OCI-LY7 (cell line): ENCODE results near the gene RBM42. TPM values are rescaled to one million over a fixed set of nuclear protein-coding genes. Genes with fewer than 3 reads are reported as not detected.
A peak's percentile ranks its signal among the peaks of the same experiment; 100 is the strongest.

Experiments
- BruUV-seq: library from RNA; stranded (reverse); fragments of 400-500 nt; replicated peaks from 2 replicates; lab custom pipeline; 2021; lab: Mats Ljungman, UMichigan
- CTCF ChIA-PET: fragments of 300-600 bp; sonication (Branson Sonifier 250); formaldehyde crosslinking; loops from one replicate; lab custom pipeline; 2022; ENCODE audit warnings: antibody characterized with exemption; ENCODE audit not compliant: unreplicated experiment; lab: Charles Lee
- POLR2A ChIA-PET: fragments of 300-600 bp; sonication (Branson Sonifier 250); formaldehyde crosslinking; loops from one replicate; lab custom pipeline; 2022; ENCODE audit warnings: antibody characterized with exemption; lab: Charles Lee
- DNase-seq: peaks from one replicate; pipeline ENCODE4 v3.0.0-alpha.2; 2015; ENCODE audit warnings: low spot score
- H2AFZ ChIP-seq: fragments of 200-600 bp; sonication (generic), shearing (Covaris generic); 2 replicates; pipeline ENCODE4 v1.6.1; 2014; ENCODE audit warnings: mild to moderate bottlenecking, antibody characterized with exemption, low read length, moderate library complexity
- H3K27ac ChIP-seq: fragments of 200-600 bp; sonication (generic); 2 replicates; pipeline ENCODE4 v1.5.1; 2014; ENCODE audit warnings: mixed run types, low read depth, mild to moderate bottlenecking, moderate library complexity, low read length, inconsistent platforms; ENCODE audit not compliant: poor library complexity, severe bottlenecking
- H3K36me3 ChIP-seq: fragments of 200-600 bp; sonication (generic); 2 replicates; pipeline ENCODE4 v1.6.1; 2014; ENCODE audit warnings: mild to moderate bottlenecking, antibody characterized with exemption, low read length, moderate library complexity, mixed read lengths; ENCODE audit not compliant: insufficient read depth
- H3K4me1 ChIP-seq: fragments of 200-600 bp; sonication (generic); 2 replicates; pipeline ENCODE4 v1.5.1; 2014; ENCODE audit warnings: mild to moderate bottlenecking, low read length; ENCODE audit not compliant: insufficient read depth, poor library complexity, severe bottlenecking
- H3K4me2 ChIP-seq: fragments of 200-600 bp; sonication (generic); 2 replicates; pipeline ENCODE4 v1.6.1; 2014; ENCODE audit warnings: mild to moderate bottlenecking, low read length
- H3K4me3 ChIP-seq: fragments of 200-600 bp; sonication (generic); 2 replicates; pipeline ENCODE4 v1.5.1; 2014; ENCODE audit warnings: mild to moderate bottlenecking, low read depth, low read length; ENCODE audit not compliant: poor library complexity, severe bottlenecking
- H3K79me2 ChIP-seq: fragments of 200-600 bp; sonication (generic); 2 replicates; pipeline ENCODE4 v1.6.1; 2016; ENCODE audit warnings: low read depth, mild to moderate bottlenecking, low read length, moderate library complexity, mixed read lengths; ENCODE audit not compliant: insufficient read depth
- H3K9me2 ChIP-seq: fragments of 200-600 bp; sonication (generic); 2 replicates; pipeline ENCODE4 v1.6.1; 2016; ENCODE audit warnings: mild to moderate bottlenecking, low read length, mixed read lengths; ENCODE audit not compliant: insufficient read depth
- H3K9me3 ChIP-seq: fragments of 200-600 bp; sonication (generic); 2 replicates; pipeline ENCODE4 v1.6.1; 2014; ENCODE audit warnings: mild to moderate bottlenecking, mixed run types, low read length, mixed read lengths
- H4K20me1 ChIP-seq: fragments of 200-600 bp; sonication (generic); 2 replicates; pipeline ENCODE4 v1.6.1; 2014; ENCODE audit warnings: mild to moderate bottlenecking, antibody characterized with exemption, low read length, moderate library complexity, mixed read lengths; ENCODE audit not compliant: insufficient read depth
- EZH2phosphoT487 ChIP-seq: fragments of 200-600 bp; sonication (generic); IDR thresholded peaks from 2 replicates; pipeline ENCODE4 v1.6.1; 2018; ENCODE audit warnings: low read depth, borderline replicate concordance, mild to moderate bottlenecking, mixed run types, antibody characterized with exemption, low read length, moderate library complexity, mixed read lengths
- intact Hi-C: fragments of 100-400 bp; cut with micrococcal nuclease; formaldehyde crosslinking; loops from one replicate; pipeline ENCODE4 v1.10.0; 2022; ENCODE audit not compliant: unreplicated experiment
- total RNA-seq, 2 experiments: library from RNA; depleted of rRNA in 1 of 2; stranded (reverse); fragments of >200 nt in 1 of 2; shearing (Covaris generic) in 1 of 2; gene quantifications; 2 replicates each; pipeline ENCODE4 v1.2.3, GENCODE V29; 2014 to 2022
- TF ChIP-seq, protein P1 (sequence below): fragments of 200-600 bp; sonication (generic); conservative IDR thresholded peaks from 2 replicates; pipeline ENCODE4 v1.5.1; 2014; ENCODE audit warnings: mild to moderate bottlenecking, antibody characterized with exemption, low read length, moderate library complexity, mixed read lengths

The RBM42 gene
- total RNA-seq, 2 experiments from 2014 or later: 62.0 to 115 TPM

GRCh38 chr19:35613574-35613973 is 15.3 kb upstream of the RBM42 start:
- ChIA-PET CTCF (no interaction called here), POLR2A (interaction anchor here (0.6 to 1.5 kb wide), 4 partner anchors 11 to 241 kb away, joined by 3 to 4 read pairs (median 3); no protein-coding TSS in a partner anchor)
- Histone ChIP-seq H3K36me3 (peaks cover 24% of the 10 kb centered on the region; the same call in 1 of the 2 replicates), H3K79me2 (peaks cover 8% of the 10 kb centered on the region), H3K4me3 (peak overlapping the region; percentile 82), H3K27ac (no peak overlapping the region), H3K9me3 (no peaks in the 10 kb centered on the region; the same call in 1 of the 2 replicates), H3K4me2 (peak overlapping the region; percentile 88), H4K20me1 (no peaks in the 10 kb centered on the region), H3K9me2 (no peaks in the 10 kb centered on the region), H2AFZ (no peak overlapping the region), H3K4me1 (peaks cover 31% of the 10 kb centered on the region)
- BruUV-seq: TSS peak; percentile 82
- intact Hi-C loops: loop anchor here (2.0 kb wide), 1 partner anchor 15 kb away; the partner anchor contains the start of gene RBM42
- no peak for DNase-seq
- TF ChIP-seq EZH2phosphoT487: no peak
- TF ChIP-seq, protein P1, sequence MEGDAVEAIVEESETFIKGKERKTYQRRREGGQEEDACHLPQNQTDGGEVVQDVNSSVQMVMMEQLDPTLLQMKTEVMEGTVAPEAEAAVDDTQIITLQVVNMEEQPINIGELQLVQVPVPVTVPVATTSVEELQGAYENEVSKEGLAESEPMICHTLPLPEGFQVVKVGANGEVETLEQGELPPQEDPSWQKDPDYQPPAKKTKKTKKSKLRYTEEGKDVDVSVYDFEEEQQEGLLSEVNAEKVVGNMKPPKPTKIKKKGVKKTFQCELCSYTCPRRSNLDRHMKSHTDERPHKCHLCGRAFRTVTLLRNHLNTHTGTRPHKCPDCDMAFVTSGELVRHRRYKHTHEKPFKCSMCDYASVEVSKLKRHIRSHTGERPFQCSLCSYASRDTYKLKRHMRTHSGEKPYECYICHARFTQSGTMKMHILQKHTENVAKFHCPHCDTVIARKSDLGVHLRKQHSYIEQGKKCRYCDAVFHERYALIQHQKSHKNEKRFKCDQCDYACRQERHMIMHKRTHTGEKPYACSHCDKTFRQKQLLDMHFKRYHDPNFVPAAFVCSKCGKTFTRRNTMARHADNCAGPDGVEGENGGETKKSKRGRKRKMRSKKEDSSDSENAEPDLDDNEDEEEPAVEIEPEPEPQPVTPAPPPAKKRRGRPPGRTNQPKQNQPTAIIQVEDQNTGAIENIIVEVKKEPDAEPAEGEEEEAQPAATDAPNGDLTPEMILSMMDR: no peak

DNA sequence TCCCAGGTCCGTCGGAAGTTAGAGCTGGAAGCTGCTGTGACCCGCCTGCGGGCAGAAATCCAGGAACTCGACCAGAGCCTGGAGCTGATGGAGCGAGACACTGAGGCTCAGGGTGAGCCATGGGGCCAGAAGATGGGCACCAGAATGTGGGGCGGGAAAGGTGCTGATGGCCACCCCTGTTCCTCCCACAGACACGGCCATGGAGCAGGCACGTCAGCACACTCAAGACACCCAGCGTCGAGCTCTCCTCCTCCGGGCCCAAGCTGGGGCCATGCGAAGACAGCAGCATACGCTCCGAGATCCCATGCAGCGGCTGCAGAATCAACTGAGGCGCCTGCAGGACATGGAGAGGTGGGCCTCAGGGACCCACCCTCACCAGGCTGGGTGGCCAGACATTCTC is 13.8 kb upstream of the RBM42 start:
- peaks cover 23% of the 10 kb centered on the region for H3K4me1 ChIP-seq
- no peak for DNase-seq
- H3K27ac ChIP-seq: no peak overlapping the region
- H3K79me2 ChIP-seq: peaks cover 8% of the 10 kb centered on the region
- H3K4me3 ChIP-seq: no peak overlapping the region
- ChIA-PET POLR2A (no interaction called here), CTCF (no interaction called here)
- H4K20me1 ChIP-seq: no peaks in the 10 kb centered on the region
- intact Hi-C loops: no loop called here
- no peaks in the 10 kb centered on the region for H3K9me2 ChIP-seq
- H3K4me2 ChIP-seq: no peak overlapping the region
- TF ChIP-seq, protein P1: no peak
- TF ChIP-seq EZH2phosphoT487: no peak
- BruUV-seq: no TSS peak
- no peaks in the 10 kb centered on the region for H3K9me3 ChIP-seq
- H2AFZ ChIP-seq: no peak overlapping the region
- H3K36me3 ChIP-seq: peaks cover 27% of the 10 kb centered on the region; the same call in 1 of the 2 replicates

DNA sequence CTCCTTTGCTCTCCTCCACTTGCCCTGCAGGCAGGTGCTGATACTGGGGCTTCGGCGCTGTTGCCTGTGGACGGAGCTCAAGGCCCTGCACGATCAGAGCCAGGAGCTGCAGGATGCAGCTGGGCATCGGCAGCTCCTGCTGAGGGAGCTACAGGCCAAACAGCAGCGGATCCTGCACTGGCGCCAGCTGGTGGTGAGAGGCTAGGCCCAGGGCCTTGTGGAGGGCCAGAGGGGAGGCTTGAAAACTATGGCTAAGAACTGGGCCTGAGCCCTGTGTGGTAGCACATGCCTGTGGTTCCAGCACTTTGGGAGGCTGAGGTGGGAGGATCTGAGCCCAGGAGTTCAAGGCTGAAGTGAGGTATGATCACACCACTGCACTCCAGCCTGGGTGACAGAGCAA is 10.0 kb upstream of the RBM42 start:
- Histone ChIP-seq H3K4me1 (peaks cover under 1% of the 10 kb centered on the region), H3K79me2 (no peaks in the 10 kb centered on the region), H3K9me3 (no peaks in the 10 kb centered on the region), H4K20me1 (no peaks in the 10 kb centered on the region), H3K4me3 (no peak overlapping the region), H3K4me2 (no peak overlapping the region), H3K36me3 (peaks cover 35% of the 10 kb centered on the region; the same call in 1 of the 2 replicates), H3K27ac (no peak overlapping the region), H2AFZ (no peak overlapping the region), H3K9me2 (no peaks in the 10 kb centered on the region)
- ChIA-PET POLR2A (no interaction called here), CTCF (no interaction called here)
- intact Hi-C loops: no loop called here
- TF ChIP-seq, protein P1: 0 out of 2 replicates have a peak, but pooled peaks have one; percentile 23
- no peak for TF ChIP-seq EZH2phosphoT487
- DNase-seq: no peak
- BruUV-seq: no TSS peak
